H1 (cell line): ENCODE results near the gene PFDN4. TPM values are rescaled to one million over a fixed set of nuclear protein-coding genes. Genes with fewer than 3 reads are reported as not detected.

ENCODE experiments used
- ATF2 ChIP-seq: IDR thresholded peaks from 2 replicates; pipeline ENCODE4 v1.6.1; 2012; ENCODE audit warnings: low read length, inconsistent platforms
- CHD2 ChIP-seq: IDR thresholded peaks from 2 replicates; pipeline ENCODE4 v1.6.1; 2012; ENCODE audit warnings: low read length, improper control_type of control experiment
- POLR2A ChIP-seq, 2 experiments: IDR thresholded peaks; 1 replicate in 1 of 2; 2 replicates in 1 of 2; pipeline ENCODE4 v1.6.1; 2011; ENCODE audit warnings: low read depth in 2 of 2, low read length in 2 of 2, mild to moderate bottlenecking in 2 of 2; ENCODE audit errors: control extremely low read depth in 1 of 2
- polyA plus RNA-seq, 7 experiments: library from polyadenylated mRNA; depleted of rRNA in 3 of 7; stranded (reverse) in 5 of 7; unstranded in 2 of 7; fragments of >200 nt in 5 of 7; fragments of 200-250 nt in 2 of 7; gene quantifications; 1 replicate in 5 of 7; 2 replicates in 1 of 7; 4 replicates in 1 of 7; pipeline versions ENCODE4 v1.2.1 to v1.2.3, GENCODE V29; 2011 to 2013; ENCODE audit warnings: missing spikeins in 2 of 7, mixed read lengths in 2 of 7
- total RNA-seq: library from RNA; stranded (reverse); fragmentation: NEBNext Ultra II Directional; extraction: Animal tissue kit (Norgen Biotek cat#: 25700); gene quantifications from 2 replicates; pipeline ENCODE4 v1.2.1, GENCODE V29; 2021
- TF ChIP-seq, protein P1 (sequence below): IDR thresholded peaks from 2 replicates; pipeline ENCODE4 v1.6.1; 2011; ENCODE audit warnings: low read depth, mild to moderate bottlenecking, low read length; ENCODE audit not compliant: insufficient read depth

The PFDN4 gene
- total and polyA plus RNA-seq, 2 of the 8 experiments (the other 6 are each of a cell fraction or from before 2014, with no cell fraction given), result 41.9 to 96.8 TPM

DNA sequence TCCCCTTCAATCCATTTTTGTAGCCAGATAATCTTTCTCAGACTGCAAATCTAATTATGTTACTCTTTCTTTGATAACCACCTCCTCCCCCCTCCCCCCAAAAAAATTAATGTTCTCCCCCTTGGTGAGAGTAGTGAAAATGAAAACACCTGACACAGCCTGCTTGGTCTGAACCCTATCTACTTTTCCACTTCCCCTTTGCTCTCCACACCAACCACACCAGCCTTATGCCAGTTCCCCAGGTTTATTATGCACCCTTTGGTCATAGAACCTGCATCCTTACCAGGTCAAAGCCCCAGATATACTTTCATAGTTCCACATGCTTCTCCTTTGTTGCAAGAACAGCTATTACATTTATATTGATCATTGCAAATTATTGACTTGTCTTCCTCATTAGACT lies 19.4 kb downstream of the PFDN4 start (continued):
- no peak for TF ChIP-seq CHD2
- TF ChIP-seq, protein P1, sequence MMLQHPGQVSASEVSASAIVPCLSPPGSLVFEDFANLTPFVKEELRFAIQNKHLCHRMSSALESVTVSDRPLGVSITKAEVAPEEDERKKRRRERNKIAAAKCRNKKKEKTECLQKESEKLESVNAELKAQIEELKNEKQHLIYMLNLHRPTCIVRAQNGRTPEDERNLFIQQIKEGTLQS, result no peak
- TF ChIP-seq POLR2A (IDR thresholded peaks at IDR 0.05; ENCODE audit: control extremely low read depth in 1 of 2, low read depth in 2 of 2, low read length in 2 of 2), result no peak
- TF ChIP-seq ATF2, result no peak
